Measurements from ENCODE around the gene ANKMY1. TPM values are rescaled to one million over a fixed set of nuclear protein-coding genes. Genes with fewer than 3 reads are reported as not detected.

Gene ANKMY1
- total and polyA plus RNA-seq, 2 of the 13 experiments (the other 11 are each of a cell fraction or from before 2014, with no cell fraction given) = 11.7 to 18.8 TPM

- WGBS (ENCODE audit: low lambda C conversion rate) = 100% methylated on average over 6 of the region's 8 CpGs
- no peak for ATAC-seq
- H3K79me2 ChIP-seq (ENCODE audit: insufficient read depth, low read length) = peaks cover 27% of the 10 kb centered on the region
- ChIA-PET CTCF (ENCODE audit: low intra/inter-chr PET ratio, low total read pairs) (no interaction called here), POLR2A (interaction anchor here (0.9 to 3.2 kb wide), 3 partner anchors 8 to 12 kb away, joined by 4 to 11 read pairs (median 6); partner anchors contain the start of genes CAPN10 and RNPEPL1)
- H4K20me1 ChIP-seq (ENCODE audit: insufficient read depth, low read length) = peaks cover 3% of the 10 kb centered on the region; the same call in 1 of the 2 replicates
- in situ Hi-C loops (cut with HindIII; ENCODE audit: extremely low pct_ligation_motif_present, low pct_unique_long_range_greater_than_20kb) (no loop called here), intact Hi-C loops (cut with micrococcal nuclease; ENCODE audit: unreplicated experiment) (no loop called here)
- FAIRE-seq = no peak
- TF ChIP-seq ZBTB14 (CRISPR knock-in tag; IDR thresholded peaks at IDR 0.05) (0 out of 2 replicates have a peak, but pooled peaks have one; percentile 13), ZNF275 (CRISPR knock-in tag; IDR thresholded peaks at IDR 0.05; ENCODE audit: borderline replicate concordance) (0 out of 2 replicates have a peak, but pooled peaks have one; percentile 18), PAWR (CRISPR knock-in tag; IDR thresholded peaks at IDR 0.05; ENCODE audit: borderline replicate concordance) (no peak), ZNF691 (CRISPR knock-in tag; IDR thresholded peaks at IDR 0.05; ENCODE audit: borderline replicate concordance, low read depth) (no peak), POLR2A (IDR thresholded peaks at IDR 0.05; ENCODE audit: insufficient read depth in 1 of 2, low read depth in 2 of 2, low read length in 2 of 2) (peak in 1 of 2 experiments; percentile 9; a peak in 1 of 4 replicates), FIP1L1 (IDR thresholded peaks at IDR 0.05; ENCODE audit: borderline replicate concordance, insufficient read depth, low read depth, low read length) (no peak), AGO2 (optimal IDR thresholded peaks at IDR 0.05; ENCODE audit: low read depth, low read length) (peak; percentile 49), AGO1 (IDR thresholded peaks at IDR 0.05; ENCODE audit: low read depth, low read length, poor library complexity, severe bottlenecking) (peak; percentile 11)
- H3K9me3 ChIP-seq (ENCODE audit: low read length) = no peaks in the 10 kb centered on the region
- H3K4me1 ChIP-seq (ENCODE audit: insufficient read depth, low read length) = peaks cover 48% of the 10 kb centered on the region
- no peak for DNase-seq (ENCODE audit: low spot score)
- peaks cover 3 to 13% of the 10 kb centered on the region in 2 experiments; a peak in 4 of 5 replicates for H3K36me3 ChIP-seq (replicated peaks in 1 of 2; ENCODE audit: control insufficient read depth in 1 of 2, insufficient read depth in 2 of 2, low read length in 2 of 2)
- H3K27me3 ChIP-seq (ENCODE audit: control insufficient read depth in 1 of 2, insufficient read depth in 2 of 2, low read length in 2 of 2) = no peaks in the 10 kb centered on the region
- no peak overlapping the region for H3K4me3 ChIP-seq (replicated peaks in 1 of 3; ENCODE audit: insufficient read depth in 1 of 3, low read depth in 2 of 3, low read length in 3 of 3)
- no peak overlapping the region for H3K9ac ChIP-seq (ENCODE audit: insufficient read depth, low read depth, low read length)
- no peak overlapping the region for H3K4me2 ChIP-seq (ENCODE audit: low read depth, low read length)
- no peak overlapping the region for H2AFZ ChIP-seq (ENCODE audit: low read length)
- BruUV-seq (replicated peaks) = no TSS peak
- H3K27ac ChIP-seq (ENCODE audit: extremely low read length, insufficient read depth, low read length) = no peak overlapping the region
Measured at GRCh38 chr2:240578488-240578887, 20.7 kb upstream of the ANKMY1 start.

Data from HepG2 (cell line).